ENCODE results near the gene VWC2.

DNA sequence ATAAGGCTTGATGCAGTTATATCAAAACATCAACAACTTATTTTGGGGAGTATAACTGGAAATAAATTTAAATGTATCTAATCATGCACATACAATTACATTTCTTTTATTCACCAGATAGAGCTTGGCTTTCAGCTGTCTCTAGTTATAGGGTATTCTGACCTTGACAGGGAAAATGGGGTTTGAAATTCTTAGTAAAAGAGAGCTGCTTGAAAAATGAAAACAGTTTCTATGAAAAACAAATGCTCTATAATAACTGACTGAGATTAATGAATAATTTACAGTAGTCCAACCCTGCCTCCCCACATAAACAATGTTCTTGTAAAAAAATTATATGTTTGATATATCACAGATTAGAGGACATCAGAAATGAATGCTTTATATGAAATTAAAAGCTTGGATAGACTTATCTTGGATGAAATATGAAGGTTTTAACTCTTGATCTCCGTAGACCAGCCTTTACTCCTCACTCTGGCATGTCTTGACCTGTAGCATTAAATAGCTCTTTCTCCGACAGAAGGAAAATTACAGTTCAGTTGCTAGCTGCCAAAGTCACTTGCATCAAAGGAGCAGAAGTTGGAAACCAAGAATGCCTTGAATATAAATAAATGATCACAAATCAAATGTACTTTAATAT lies 32.1 kb downstream of the VWC2 start:
- TF ChIP-seq, protein P1, sequence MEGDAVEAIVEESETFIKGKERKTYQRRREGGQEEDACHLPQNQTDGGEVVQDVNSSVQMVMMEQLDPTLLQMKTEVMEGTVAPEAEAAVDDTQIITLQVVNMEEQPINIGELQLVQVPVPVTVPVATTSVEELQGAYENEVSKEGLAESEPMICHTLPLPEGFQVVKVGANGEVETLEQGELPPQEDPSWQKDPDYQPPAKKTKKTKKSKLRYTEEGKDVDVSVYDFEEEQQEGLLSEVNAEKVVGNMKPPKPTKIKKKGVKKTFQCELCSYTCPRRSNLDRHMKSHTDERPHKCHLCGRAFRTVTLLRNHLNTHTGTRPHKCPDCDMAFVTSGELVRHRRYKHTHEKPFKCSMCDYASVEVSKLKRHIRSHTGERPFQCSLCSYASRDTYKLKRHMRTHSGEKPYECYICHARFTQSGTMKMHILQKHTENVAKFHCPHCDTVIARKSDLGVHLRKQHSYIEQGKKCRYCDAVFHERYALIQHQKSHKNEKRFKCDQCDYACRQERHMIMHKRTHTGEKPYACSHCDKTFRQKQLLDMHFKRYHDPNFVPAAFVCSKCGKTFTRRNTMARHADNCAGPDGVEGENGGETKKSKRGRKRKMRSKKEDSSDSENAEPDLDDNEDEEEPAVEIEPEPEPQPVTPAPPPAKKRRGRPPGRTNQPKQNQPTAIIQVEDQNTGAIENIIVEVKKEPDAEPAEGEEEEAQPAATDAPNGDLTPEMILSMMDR (IDR thresholded peaks at IDR 0.05): no peak
- TF ChIP-seq POLR2AphosphoS5 (IDR thresholded peaks at IDR 0.05; ENCODE audit: low read depth, low read length): no peak
- TF ChIP-seq, protein P2, sequence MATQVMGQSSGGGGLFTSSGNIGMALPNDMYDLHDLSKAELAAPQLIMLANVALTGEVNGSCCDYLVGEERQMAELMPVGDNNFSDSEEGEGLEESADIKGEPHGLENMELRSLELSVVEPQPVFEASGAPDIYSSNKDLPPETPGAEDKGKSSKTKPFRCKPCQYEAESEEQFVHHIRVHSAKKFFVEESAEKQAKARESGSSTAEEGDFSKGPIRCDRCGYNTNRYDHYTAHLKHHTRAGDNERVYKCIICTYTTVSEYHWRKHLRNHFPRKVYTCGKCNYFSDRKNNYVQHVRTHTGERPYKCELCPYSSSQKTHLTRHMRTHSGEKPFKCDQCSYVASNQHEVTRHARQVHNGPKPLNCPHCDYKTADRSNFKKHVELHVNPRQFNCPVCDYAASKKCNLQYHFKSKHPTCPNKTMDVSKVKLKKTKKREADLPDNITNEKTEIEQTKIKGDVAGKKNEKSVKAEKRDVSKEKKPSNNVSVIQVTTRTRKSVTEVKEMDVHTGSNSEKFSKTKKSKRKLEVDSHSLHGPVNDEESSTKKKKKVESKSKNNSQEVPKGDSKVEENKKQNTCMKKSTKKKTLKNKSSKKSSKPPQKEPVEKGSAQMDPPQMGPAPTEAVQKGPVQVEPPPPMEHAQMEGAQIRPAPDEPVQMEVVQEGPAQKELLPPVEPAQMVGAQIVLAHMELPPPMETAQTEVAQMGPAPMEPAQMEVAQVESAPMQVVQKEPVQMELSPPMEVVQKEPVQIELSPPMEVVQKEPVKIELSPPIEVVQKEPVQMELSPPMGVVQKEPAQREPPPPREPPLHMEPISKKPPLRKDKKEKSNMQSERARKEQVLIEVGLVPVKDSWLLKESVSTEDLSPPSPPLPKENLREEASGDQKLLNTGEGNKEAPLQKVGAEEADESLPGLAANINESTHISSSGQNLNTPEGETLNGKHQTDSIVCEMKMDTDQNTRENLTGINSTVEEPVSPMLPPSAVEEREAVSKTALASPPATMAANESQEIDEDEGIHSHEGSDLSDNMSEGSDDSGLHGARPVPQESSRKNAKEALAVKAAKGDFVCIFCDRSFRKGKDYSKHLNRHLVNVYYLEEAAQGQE (IDR thresholded peaks at IDR 0.05; ENCODE audit: insufficient read depth in 1 of 2, low read depth in 2 of 2, low read length in 1 of 2): no peak
